HG03354 (cell line): Measurements from ENCODE around the gene ARF1.

Source experiments
- ATAC-seq: cut with Tn5 transposase; IDR thresholded peaks from one replicate; pipeline ENCODE4 v1.9.1; 2021; ENCODE audit warnings: mild to moderate bottlenecking; ENCODE audit not compliant: unreplicated experiment, poor library complexity, severe bottlenecking

ARF1 gene

DNA sequence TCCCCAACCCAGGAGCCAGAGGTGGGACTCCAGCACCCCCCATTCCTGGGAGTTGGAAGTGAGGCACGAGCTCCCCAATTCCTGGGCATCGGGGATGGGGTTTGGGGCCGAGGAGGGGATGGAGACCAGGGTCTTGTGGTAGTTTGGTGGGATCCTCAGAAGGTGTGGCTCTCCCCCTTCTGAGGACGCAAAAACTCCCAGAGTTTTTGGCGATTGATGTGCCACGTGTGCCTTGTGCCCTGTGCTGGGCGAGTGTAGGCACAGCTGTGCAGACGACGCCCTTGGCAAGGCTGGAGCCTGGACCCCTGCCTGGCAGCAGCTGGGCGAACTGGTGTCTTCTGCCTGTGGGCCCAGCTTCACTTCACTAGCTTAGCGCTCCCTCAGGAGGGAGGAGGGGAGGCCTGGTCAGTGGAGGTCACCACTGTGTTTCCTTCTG lies 60.2 kb downstream of the ARF1 start:
- ATAC-seq = no peak

- no peak for ATAC-seq
These were observed 61.1 kb downstream of the ARF1 start for GRCh38 chr1:228143480-228144192.

DNA sequence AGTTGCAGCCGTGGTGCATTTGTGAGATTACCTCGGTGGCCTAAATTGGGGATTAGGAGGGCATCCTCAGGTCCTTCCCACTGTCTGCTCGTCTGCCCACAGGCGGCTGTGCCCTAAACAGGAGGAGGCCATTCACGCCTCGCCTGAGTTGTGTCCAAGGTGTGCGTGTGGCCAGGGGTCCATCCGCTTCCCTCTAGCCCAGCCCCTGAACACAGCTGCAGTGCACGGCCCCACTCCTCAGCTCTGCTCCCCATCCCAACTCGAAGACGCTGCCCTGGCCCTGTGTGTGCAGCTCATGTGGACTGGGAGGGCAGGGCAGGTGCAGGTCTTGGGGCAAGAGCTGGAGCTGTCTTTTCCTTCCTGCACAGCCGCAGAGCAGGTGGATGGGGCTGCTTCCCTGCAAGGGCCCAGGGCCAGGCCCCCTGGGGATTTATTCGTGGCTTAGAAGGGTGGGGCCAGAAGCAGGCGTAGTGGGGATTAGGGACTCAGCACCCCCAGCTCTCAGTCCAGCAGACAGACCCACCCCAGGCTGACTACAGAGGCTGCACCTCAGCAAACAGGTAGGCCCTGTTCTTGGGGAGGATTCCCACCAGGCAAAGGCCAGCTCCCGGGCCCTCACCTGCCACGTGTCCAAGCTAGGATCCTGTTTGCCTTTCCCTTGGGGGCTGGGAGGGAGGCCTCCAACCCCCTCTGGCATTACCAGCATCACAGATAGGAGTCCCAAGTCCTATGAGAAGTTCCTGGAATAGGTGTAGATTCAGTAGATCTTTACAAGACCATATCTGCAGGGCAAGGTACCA lies 61.9 kb downstream of the ARF1 start:
- ATAC-seq = no peak

GRCh38 chr1:228144993-228145343 lies 62.5 kb downstream of the ARF1 start:
- ATAC-seq = no peak

- no peak for ATAC-seq
These were observed 63.2 kb downstream of the ARF1 start for GRCh38 chr1:228145463-228146416.

DNA sequence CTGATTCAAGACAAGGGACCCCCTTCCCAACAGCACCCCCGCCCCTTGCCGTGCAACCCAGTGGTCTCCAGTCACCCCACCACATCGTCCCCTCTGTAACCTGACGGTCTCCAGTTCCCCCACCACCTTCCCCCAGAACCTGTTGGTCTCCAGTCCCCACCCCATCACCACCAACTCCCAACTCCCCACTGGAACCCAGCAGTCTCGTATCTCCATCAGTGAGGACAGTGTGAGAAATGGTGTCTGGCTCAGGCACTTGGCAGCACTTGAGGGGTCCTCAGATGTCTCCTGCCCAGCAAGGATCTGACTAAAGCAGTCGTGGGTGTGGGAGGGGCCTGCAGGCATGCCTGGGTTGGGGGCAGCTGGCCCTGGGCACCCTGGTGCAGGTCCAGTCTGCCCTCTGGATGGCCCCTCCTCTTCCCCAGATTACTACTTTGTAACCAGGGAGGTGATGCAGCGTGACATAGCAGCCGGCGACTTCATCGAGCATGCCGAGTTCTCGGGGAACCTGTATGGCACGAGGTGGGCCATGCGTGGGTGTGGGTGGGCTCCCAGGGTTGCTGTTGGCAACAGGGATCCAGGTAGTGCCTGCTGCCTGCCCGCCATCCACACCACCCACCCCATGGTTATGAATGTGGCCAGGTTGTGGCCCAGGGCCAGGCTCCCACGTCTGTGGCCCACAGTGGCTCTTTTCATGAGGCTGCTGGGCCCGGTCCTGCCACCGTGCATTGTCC lies 64.1 kb downstream of the ARF1 start:
- no peak for ATAC-seq

GRCh38 chr1:228147151-228147693 lies 64.7 kb downstream of the ARF1 start:
- ATAC-seq = no peak

GRCh38 chr1:228147768-228148167 lies 65.3 kb downstream of the ARF1 start:
- no peak for ATAC-seq

DNA sequence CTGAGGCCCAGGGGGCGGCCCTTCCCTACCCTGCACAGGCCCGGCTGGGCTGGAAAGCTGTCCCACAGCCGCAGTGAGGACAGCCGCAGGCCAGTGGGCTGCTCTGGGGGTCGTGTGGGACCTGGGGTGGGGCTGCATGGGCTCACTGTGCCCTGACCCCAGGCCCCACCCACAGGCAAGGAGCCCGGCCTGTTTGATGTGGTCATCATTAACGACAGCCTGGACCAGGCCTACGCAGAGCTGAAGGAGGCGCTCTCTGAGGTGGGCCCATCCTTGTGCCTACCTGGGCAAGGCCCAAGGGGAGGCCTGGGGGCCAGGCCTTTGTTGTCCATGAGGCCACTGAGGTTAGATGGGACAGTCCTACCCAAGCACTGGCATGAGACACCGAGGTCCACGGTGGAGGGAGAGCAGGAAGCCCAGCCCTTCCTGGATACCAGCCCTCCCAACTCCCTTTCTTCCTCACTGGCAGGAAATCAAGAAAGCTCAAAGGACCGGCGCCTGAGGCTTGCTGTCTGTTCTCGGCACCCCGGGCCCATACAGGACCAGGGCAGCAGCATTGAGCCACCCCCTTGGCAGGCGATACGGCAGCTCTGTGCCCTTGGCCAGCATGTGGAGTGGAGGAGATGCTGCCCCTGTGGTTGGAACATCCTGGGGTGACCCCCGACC lies 65.8 kb downstream of the ARF1 start:
- no peak for ATAC-seq
